Osteocyte (in vitro differentiated cells): ENCODE results near the gene TP53I11. TPM values are rescaled to one million over a fixed set of nuclear protein-coding genes. Genes with fewer than 3 reads are reported as not detected.

Experiments used
- DNase-seq: peaks from one replicate; pipeline ENCODE4 v3.0.0; 2021; ENCODE audit warnings: mixed read lengths; ENCODE audit not compliant: unreplicated experiment; ENCODE audit errors: extremely low spot score
- H3K27ac Mint-ChIP-seq: one replicate; pipeline ENCODE4 v1.8.0; 2021; ENCODE audit warnings: mild to moderate bottlenecking, mixed read lengths; ENCODE audit not compliant: unreplicated experiment
- H3K27me3 Mint-ChIP-seq: one replicate; pipeline ENCODE4 v1.8.0; 2021; ENCODE audit warnings: mixed read lengths; ENCODE audit not compliant: unreplicated experiment
- H3K36me3 Mint-ChIP-seq: one replicate; pipeline ENCODE4 v1.8.0; 2021; ENCODE audit warnings: mixed read lengths; ENCODE audit not compliant: unreplicated experiment
- H3K4me1 Mint-ChIP-seq: one replicate; pipeline ENCODE4 v1.8.0; 2021; ENCODE audit warnings: mixed read lengths; ENCODE audit not compliant: unreplicated experiment
- H3K4me3 Mint-ChIP-seq: one replicate; pipeline ENCODE4 v1.8.0; 2021; ENCODE audit warnings: mild to moderate bottlenecking, moderate library complexity, mixed read lengths; ENCODE audit not compliant: unreplicated experiment
- H3K9me3 Mint-ChIP-seq: one replicate; pipeline ENCODE4 v1.8.0; 2021; ENCODE audit warnings: mixed read lengths; ENCODE audit not compliant: unreplicated experiment
- total RNA-seq: library from RNA; stranded (reverse); gene quantifications from 2 replicates; pipeline ENCODE4 v1.2.1, GENCODE V29; 2021
- TF ChIP-seq, protein P1 (sequence below): fragments of 200-600 bp; sonication (generic); IDR thresholded peaks from 2 replicates; pipeline ENCODE4 v1.5.0; 2021; ENCODE audit warnings: antibody characterized with exemption, mild to moderate bottlenecking, moderate library complexity

The TP53I11 gene
- total RNA-seq, 1 donor from 2014 or later, result 159 TPM

DNA sequence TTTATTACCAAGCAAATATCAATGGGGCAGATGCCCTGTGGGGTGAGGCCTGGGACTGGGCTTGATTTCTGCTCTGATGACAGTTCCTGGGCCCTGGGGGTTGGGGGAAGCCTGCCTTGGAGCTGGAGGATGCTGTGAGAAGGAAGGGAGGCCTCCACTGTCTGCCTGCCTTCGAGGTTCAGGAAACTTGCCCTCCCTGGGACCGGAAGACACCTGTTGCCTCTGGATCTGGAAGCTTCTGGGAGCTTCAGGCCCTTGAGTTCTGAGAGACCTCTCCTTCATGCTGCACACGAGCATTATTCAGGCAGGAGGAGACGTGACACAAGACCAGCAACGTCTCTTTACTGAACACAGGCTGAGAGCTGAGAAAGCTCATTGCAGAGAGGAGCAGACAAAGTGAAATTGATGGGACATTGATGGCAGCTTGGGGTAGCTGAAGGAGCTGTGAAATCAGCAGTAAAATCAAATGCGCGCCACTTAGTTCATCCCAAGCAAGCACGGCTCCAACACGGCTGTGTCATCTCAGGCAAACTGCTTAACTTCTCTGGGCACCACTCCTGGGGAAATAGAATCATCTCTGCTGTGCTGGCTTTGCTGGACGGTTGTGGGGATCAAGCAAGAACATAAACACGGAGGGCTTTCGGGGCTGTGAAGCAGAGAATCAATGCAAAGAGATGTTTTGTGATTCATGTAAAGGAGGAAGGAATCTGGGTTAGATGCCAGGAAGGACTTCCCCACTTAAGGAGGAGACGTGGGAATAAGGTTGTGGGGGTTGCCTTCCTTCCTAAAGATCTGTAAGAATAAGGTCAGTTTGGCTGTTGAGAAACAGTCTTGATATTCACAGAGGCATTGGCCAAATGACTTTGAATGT lies 64.5 kb downstream of the TP53I11 start:
- Mint-ChIP-seq H3K9me3 (no peaks in the 10 kb centered on the region), H3K4me1 (peaks cover 41% of the 10 kb centered on the region), H3K36me3 (no peaks in the 10 kb centered on the region), H3K27me3 (no peaks in the 10 kb centered on the region), H3K4me3 (no peak overlapping the region), H3K27ac (peak overlapping the region; percentile 8)
- no peak for DNase-seq
- TF ChIP-seq, protein P1, sequence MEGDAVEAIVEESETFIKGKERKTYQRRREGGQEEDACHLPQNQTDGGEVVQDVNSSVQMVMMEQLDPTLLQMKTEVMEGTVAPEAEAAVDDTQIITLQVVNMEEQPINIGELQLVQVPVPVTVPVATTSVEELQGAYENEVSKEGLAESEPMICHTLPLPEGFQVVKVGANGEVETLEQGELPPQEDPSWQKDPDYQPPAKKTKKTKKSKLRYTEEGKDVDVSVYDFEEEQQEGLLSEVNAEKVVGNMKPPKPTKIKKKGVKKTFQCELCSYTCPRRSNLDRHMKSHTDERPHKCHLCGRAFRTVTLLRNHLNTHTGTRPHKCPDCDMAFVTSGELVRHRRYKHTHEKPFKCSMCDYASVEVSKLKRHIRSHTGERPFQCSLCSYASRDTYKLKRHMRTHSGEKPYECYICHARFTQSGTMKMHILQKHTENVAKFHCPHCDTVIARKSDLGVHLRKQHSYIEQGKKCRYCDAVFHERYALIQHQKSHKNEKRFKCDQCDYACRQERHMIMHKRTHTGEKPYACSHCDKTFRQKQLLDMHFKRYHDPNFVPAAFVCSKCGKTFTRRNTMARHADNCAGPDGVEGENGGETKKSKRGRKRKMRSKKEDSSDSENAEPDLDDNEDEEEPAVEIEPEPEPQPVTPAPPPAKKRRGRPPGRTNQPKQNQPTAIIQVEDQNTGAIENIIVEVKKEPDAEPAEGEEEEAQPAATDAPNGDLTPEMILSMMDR, result no peak

DNA sequence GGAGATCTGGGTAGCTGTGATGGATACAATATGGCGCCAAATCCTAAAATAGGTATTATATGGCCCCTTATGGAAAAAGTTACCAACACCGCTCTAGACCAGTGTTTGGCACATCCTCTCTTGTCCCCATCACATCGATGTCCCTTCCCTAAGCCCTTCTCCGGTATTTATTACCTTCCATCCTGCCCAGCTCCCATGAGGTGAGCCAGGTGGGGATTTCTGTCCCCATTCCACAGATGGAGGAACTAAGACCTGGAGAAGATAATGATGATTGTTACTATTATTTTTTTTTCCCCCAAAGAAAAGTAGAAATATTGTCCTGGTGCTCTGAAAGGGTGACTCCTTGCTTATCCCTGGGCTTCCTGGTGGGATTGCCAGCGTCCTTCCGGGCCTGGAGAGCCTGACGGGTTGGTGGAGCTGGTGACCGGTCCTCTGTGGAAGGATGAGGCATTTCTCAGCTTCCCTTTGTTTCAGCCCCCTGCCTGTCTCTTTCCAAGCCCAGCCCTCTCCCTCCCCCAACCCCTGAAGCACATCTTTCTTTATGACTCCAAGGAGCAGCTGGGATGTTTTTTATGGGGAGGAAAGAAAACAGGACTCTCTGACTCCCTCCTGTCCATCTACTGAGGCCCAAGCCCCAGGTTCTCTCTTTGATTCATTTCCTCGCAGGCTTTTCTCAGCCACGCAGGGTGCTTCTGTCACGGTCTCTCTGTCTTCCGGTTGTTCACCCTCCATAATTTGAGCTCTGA lies 65.4 kb downstream of the TP53I11 start:
- no peak for DNase-seq
- H3K36me3 Mint-ChIP-seq, result no peaks in the 10 kb centered on the region
- TF ChIP-seq, protein P1, result no peak
- no peak overlapping the region for H3K27ac Mint-ChIP-seq
- peaks cover 41% of the 10 kb centered on the region for H3K4me1 Mint-ChIP-seq
- H3K27me3 Mint-ChIP-seq, result no peaks in the 10 kb centered on the region
- no peak overlapping the region for H3K4me3 Mint-ChIP-seq
- H3K9me3 Mint-ChIP-seq, result no peaks in the 10 kb centered on the region

DNA sequence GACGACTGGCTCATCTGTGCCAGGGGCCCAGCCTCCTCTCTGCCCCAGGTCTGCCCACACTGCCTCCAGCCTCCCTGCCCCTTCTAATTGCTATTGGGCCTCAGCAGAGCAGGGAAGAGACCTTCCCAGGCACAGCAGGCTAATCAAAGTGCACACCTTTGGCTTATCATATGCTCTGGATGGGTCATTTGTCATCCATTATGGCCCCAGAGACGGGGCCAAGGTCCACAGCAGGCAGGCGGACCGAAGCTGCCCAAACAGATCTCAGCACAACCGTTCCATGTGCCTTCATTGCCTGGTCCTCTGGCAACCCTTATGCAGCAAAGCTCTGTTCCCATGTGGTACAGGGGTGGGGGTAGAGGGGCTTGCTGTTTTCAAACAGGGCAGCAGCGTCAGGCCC lies 66.6 kb downstream of the TP53I11 start:
- H3K4me3 Mint-ChIP-seq, result no peak overlapping the region

DNA sequence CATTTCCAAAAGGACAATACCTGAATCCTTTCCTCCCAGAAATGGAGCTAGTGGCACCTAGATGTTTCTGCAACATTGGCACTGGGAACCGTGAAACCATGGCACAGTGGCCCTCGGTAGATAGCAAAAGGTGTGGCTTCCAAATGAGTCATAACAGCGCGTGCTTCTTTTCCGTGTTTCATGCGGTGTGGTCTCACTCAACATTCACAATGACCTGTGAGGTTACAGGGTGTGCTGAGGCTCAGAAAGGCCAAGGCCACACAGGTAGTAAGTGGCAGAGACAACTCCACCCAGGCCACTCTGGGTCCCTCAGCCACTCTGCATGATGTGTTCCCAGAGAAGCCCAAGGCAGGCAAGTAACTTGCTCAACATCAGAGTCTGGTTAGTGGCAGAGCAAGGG lies 67.4 kb downstream of the TP53I11 start:
- no peak overlapping the region for H3K27ac Mint-ChIP-seq
- H3K4me1 Mint-ChIP-seq, result peaks cover 26% of the 10 kb centered on the region

More for the DNA sequence above, 66.6 kb downstream of the TP53I11 start:
- no peaks in the 10 kb centered on the region for H3K36me3 Mint-ChIP-seq
- TF ChIP-seq, protein P1, result no peak
- no peak overlapping the region for H3K27ac Mint-ChIP-seq
- no peak for DNase-seq
- no peaks in the 10 kb centered on the region for H3K9me3 Mint-ChIP-seq
- no peaks in the 10 kb centered on the region for H3K27me3 Mint-ChIP-seq
- H3K4me1 Mint-ChIP-seq, result peaks cover 31% of the 10 kb centered on the region

More for the DNA sequence above, 67.4 kb downstream of the TP53I11 start:
- no peaks in the 10 kb centered on the region for H3K27me3 Mint-ChIP-seq
- DNase-seq, result no peak
- TF ChIP-seq, protein P1, result no peak
- no peaks in the 10 kb centered on the region for H3K36me3 Mint-ChIP-seq
- no peaks in the 10 kb centered on the region for H3K9me3 Mint-ChIP-seq
- H3K4me3 Mint-ChIP-seq, result no peak overlapping the region

Other genes starting within 250 kb of the TP53I11 start
- 13.4 and 14.2 TPM in 2 replicates for gene TSPAN18, start 223.9 kb downstream of the TP53I11 start, total RNA-seq
- 22.9 and 25.4 TPM in 2 replicates for gene PRDM11, start 195.8 kb upstream of the TP53I11 start, total RNA-seq